ENCODE measurements around the gene GPATCH1. TPM values are rescaled to one million over a fixed set of nuclear protein-coding genes. Genes with fewer than 3 reads are reported as not detected.

GPATCH1 gene
- total and polyA plus RNA-seq, 4 donors: 2.5 to 5.2 (median 3.6) TPM

GRCh38 chr19:33132021-33132420 lies 51.0 kb downstream of the GPATCH1 start, which contains the start of gene WDR88 (continued):
- no peak for TF ChIP-seq GABPA (IDR thresholded peaks at IDR 0.05 in 1 of 2, conservative IDR thresholded peaks at IDR 0.05 in 1 of 2)

DNA sequence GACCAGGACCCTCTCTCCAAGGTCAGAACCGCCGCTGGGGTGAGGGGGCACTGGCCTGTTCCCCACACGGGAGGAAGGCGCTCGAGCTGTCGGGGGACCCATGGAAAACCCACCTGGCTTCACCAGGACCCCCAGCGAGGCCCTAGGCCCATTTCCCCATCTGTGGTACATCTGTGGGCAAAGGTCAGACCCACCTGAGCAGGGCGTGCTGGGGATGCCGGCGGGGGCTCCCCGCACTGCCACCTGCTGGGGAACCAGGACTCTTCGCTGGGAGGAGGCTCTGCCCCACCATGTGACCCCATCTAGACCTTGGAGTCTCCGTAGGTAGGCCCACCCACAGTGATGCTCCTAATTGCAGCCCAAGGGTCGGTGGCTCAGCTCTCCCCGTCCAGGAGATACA lies 51.4 kb downstream of the GPATCH1 start:
- Histone ChIP-seq H3K27ac (ENCODE audit: low read depth in 1 of 2, low read length in 2 of 2) (no peak overlapping the region), H3K4me1 (ENCODE audit: control insufficient read depth in 4 of 4, insufficient read depth in 4 of 4, low read length in 3 of 4) (peaks cover 0 to 5% (median 0%) of the 10 kb centered on the region in 4 donors), H3K4me3 (ENCODE audit: low read depth in 1 of 3, low read length in 3 of 3) (no peak overlapping the region), H3K27me3 (ENCODE audit: control insufficient read depth in 4 of 4, insufficient read depth in 4 of 4, low read length in 3 of 4) (no peaks in the 10 kb centered on the region), H3K36me3 (ENCODE audit: control insufficient read depth in 4 of 4, insufficient read depth in 3 of 4, low read depth in 1 of 4, low read length in 3 of 4) (peaks cover 2 to 14% (median 11%) of the 10 kb centered on the region in 4 donors), H3K9ac (ENCODE audit: low read depth in 1 of 2, low read length in 2 of 2) (no peak overlapping the region), H3K9me3 (ENCODE audit: control insufficient read depth in 4 of 4, low read length in 3 of 4) (no peaks in the 10 kb centered on the region)
- TF ChIP-seq MAX (IDR thresholded peaks at IDR 0.05) (no peak), NR2F2 (IDR thresholded peaks at IDR 0.05) (no peak), REST (IDR thresholded peaks at IDR 0.05) (no peak), HNF4G (IDR thresholded peaks at IDR 0.05) (no peak), JUND (IDR thresholded peaks at IDR 0.05) (no peak), SP1 (IDR thresholded peaks at IDR 0.05) (no peak), EGR1 (IDR thresholded peaks at IDR 0.05; ENCODE audit: low read depth in 2 of 2) (no peak), FOXA2 (IDR thresholded peaks at IDR 0.05) (no peak), ATF3 (IDR thresholded peaks at IDR 0.05) (no peak), FOXA1 (IDR thresholded peaks at IDR 0.05) (no peak), GABPA (IDR thresholded peaks at IDR 0.05 in 1 of 2, conservative IDR thresholded peaks at IDR 0.05 in 1 of 2) (no peak), RAD21 (IDR thresholded peaks at IDR 0.05) (no peak), CTCF (IDR thresholded peaks at IDR 0.05; ENCODE audit: low read depth, low read length, missing input control) (no peak), YY1 (IDR thresholded peaks at IDR 0.05) (no peak), RXRA (IDR thresholded peaks at IDR 0.05) (no peak), TAF1 (conservative IDR thresholded peaks at IDR 0.05) (no peak)
- WGBS: 93% methylated on average over 15 of the region's 15 CpGs
- no peak for DNase-seq (ENCODE audit: low spot score)

- H3K4me3 ChIP-seq (ENCODE audit: low read depth in 1 of 3, low read length in 3 of 3): no peak overlapping the region
- peaks cover 2 to 13% (median 9%) of the 10 kb centered on the region in 4 donors for H3K36me3 ChIP-seq (ENCODE audit: control insufficient read depth in 4 of 4, insufficient read depth in 3 of 4, low read depth in 1 of 4, low read length in 3 of 4)
- no peak overlapping the region for H3K27ac ChIP-seq (ENCODE audit: low read depth in 1 of 2, low read length in 2 of 2)
- no peak overlapping the region for H3K9ac ChIP-seq (ENCODE audit: low read depth in 1 of 2, low read length in 2 of 2)
- TF ChIP-seq HNF4G (IDR thresholded peaks at IDR 0.05): no peak
- TF ChIP-seq HNF4A (conservative IDR thresholded peaks at IDR 0.05): peak in 1 of 2 donors; percentile 43
- 56% methylated on average over 13 of the region's 13 CpGs for WGBS
- DNase-seq (ENCODE audit: low spot score): no peak
- no peaks in the 10 kb centered on the region for H3K9me3 ChIP-seq (ENCODE audit: control insufficient read depth in 4 of 4, low read length in 3 of 4)
- no peaks in the 10 kb centered on the region for H3K27me3 ChIP-seq (ENCODE audit: control insufficient read depth in 4 of 4, insufficient read depth in 4 of 4, low read length in 3 of 4)
- H3K4me1 ChIP-seq (ENCODE audit: control insufficient read depth in 4 of 4, insufficient read depth in 4 of 4, low read length in 3 of 4): peaks cover 0 to 5% (median 0%) of the 10 kb centered on the region in 4 donors
Observed at GRCh38 chr19:33133438-33134031, 52.6 kb downstream of the GPATCH1 start.
